Right atrium auricular region (tissue), 2 donors: ENCODE data around the gene PTGES2. TPM values are rescaled to one million over a fixed set of nuclear protein-coding genes. Genes with fewer than 3 reads are reported as not detected.

Experiments
- DNase-seq: peaks from one replicate; pipeline ENCODE4 v3.0.0-alpha.2; 2019; ENCODE audit warnings: low spot score
- H3K27ac ChIP-seq, 2 donors: fragments of 200-600 bp; sonication (generic); 1 replicate in 1 of 2; 2 replicates in 1 of 2; pipeline ENCODE4 v1.5.1; 2016 to 2019
- H3K27me3 ChIP-seq, 2 donors: fragments of 200-600 bp; sonication (generic); one replicate each; pipeline versions ENCODE4 v1.5.1 to v1.6.0; 2017 to 2019
- H3K36me3 ChIP-seq: fragments of 200-600 bp; sonication (generic); one replicate; pipeline ENCODE4 v1.5.1; 2016
- H3K4me1 ChIP-seq, 2 donors: fragments of 200-600 bp; sonication (generic); one replicate each; pipeline versions ENCODE4 v1.5.1 to v1.6.0; 2017 to 2019
- H3K4me3 ChIP-seq, 2 donors: fragments of 200-600 bp; sonication (generic); 1 replicate in 1 of 2; 2 replicates in 1 of 2; pipeline ENCODE4 v1.5.1; 2017 to 2019; ENCODE audit warnings: mild to moderate bottlenecking in 1 of 2, moderate library complexity in 1 of 2
- H3K9me3 ChIP-seq, 2 donors: fragments of 200-600 bp; sonication (generic); one replicate each; pipeline ENCODE4 v1.5.1; 2019
- total RNA-seq, 2 donors: library from RNA; depleted of rRNA; stranded (reverse); fragments of >200 nt; gene quantifications; one replicate each; pipeline ENCODE4 v1.1.0, GENCODE V29; 2016
- TF ChIP-seq, protein P1 (sequence below), 2 donors: fragments of 200-600 bp; sonication (generic); IDR thresholded peaks; one replicate each; pipeline ENCODE4 v1.5.1; 2019; ENCODE audit warnings: antibody characterized with exemption in 2 of 2

PTGES2 gene
- total RNA-seq, 2 donors from 2014 or later: 114 to 118 TPM

DNA sequence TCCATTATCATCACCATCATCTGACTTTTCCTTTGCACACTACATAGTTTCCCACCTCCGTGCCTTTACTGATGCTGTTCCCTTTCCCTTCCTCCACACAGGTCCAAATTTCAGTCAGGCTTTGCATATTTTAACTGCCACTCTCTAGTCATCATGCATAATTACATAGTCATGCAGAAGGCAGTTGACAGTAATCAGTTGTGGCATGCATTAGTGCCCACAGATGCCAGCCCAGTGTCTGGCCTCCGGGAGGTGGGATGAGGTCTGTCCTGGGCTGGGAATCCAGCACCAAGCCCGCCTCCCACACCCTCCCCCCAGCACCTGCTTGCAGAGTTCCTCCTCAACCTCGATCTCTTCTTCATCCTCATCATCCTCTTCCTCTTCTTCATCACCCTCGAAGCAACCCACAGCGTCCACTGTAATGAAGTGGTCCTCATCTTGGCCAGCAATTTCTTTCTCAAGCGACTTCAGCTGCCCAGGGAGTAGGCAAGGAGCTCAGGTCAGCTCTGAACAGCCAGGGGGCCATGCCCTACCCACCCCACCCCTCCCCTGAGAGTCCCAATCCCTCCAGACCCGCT is 41.3 kb upstream of the PTGES2 start:
- Histone ChIP-seq H3K4me3 (no peak overlapping the region), H3K9me3 (no peaks in the 10 kb centered on the region), H3K27ac (no peak overlapping the region), H3K36me3 (peaks cover 55% of the 10 kb centered on the region), H3K27me3 (no peaks in the 10 kb centered on the region), H3K4me1 (no peaks in the 10 kb centered on the region)
- TF ChIP-seq, protein P1, sequence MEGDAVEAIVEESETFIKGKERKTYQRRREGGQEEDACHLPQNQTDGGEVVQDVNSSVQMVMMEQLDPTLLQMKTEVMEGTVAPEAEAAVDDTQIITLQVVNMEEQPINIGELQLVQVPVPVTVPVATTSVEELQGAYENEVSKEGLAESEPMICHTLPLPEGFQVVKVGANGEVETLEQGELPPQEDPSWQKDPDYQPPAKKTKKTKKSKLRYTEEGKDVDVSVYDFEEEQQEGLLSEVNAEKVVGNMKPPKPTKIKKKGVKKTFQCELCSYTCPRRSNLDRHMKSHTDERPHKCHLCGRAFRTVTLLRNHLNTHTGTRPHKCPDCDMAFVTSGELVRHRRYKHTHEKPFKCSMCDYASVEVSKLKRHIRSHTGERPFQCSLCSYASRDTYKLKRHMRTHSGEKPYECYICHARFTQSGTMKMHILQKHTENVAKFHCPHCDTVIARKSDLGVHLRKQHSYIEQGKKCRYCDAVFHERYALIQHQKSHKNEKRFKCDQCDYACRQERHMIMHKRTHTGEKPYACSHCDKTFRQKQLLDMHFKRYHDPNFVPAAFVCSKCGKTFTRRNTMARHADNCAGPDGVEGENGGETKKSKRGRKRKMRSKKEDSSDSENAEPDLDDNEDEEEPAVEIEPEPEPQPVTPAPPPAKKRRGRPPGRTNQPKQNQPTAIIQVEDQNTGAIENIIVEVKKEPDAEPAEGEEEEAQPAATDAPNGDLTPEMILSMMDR (IDR thresholded peaks at IDR 0.05): no peak
- DNase-seq: no peak

DNA sequence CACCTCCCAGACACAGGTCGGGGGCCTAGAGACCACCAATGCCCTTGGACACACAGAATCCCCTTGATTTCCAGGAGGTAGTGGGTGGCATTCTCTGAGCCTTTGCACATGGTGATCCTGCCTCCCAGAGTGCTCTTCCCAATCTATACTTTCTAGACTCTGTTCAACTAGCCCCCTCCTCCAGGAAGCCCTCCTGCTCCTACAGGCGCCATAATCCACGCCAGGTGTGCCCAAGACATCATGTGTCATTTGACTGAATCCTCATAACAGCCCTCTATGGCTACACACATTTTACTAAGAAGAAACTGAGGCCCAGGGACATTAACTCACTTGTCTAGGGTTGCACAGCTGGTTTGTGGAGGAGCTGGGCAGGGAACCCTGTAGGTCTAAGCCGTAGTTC is 39.7 kb upstream of the PTGES2 start:
- Histone ChIP-seq H3K9me3 (no peaks in the 10 kb centered on the region), H3K27ac (no peak overlapping the region), H3K27me3 (no peaks in the 10 kb centered on the region), H3K4me3 (no peak overlapping the region), H3K36me3 (peaks cover 61% of the 10 kb centered on the region), H3K4me1 (peaks cover 0 to 4% of the 10 kb centered on the region in 2 donors)
- TF ChIP-seq, protein P1 (IDR thresholded peaks at IDR 0.05): no peak
- DNase-seq: no peak

DNA sequence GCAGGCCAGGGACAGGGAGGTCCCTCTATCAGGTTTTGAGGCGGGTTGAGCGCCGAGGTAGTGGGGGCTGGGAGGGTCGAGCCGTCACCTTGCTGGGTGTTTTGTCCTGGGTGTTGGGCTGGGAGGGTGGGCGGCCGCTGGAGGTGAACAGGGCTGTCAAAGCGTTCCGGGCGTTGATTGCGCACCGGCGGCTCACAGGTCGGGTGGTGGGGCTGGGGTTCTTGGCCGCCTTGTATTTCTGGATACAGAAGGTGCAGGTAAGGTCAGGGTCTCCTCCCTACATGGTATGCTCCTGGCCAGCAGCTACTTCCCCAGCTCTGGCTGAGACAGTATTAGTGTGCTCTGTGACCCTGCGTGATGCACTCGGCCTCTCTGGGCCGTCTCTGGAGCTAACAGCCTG is 38.6 kb upstream of the PTGES2 start:
- H3K4me1 ChIP-seq: peaks cover 0 to 15% of the 10 kb centered on the region in 2 donors
- no peak for DNase-seq
- no peak overlapping the region for H3K4me3 ChIP-seq
- TF ChIP-seq, protein P1 (IDR thresholded peaks at IDR 0.05): no peak
- H3K36me3 ChIP-seq: peaks cover 61% of the 10 kb centered on the region
- no peaks in the 10 kb centered on the region for H3K9me3 ChIP-seq
- no peaks in the 10 kb centered on the region for H3K27me3 ChIP-seq
- H3K27ac ChIP-seq: no peak overlapping the region

DNA sequence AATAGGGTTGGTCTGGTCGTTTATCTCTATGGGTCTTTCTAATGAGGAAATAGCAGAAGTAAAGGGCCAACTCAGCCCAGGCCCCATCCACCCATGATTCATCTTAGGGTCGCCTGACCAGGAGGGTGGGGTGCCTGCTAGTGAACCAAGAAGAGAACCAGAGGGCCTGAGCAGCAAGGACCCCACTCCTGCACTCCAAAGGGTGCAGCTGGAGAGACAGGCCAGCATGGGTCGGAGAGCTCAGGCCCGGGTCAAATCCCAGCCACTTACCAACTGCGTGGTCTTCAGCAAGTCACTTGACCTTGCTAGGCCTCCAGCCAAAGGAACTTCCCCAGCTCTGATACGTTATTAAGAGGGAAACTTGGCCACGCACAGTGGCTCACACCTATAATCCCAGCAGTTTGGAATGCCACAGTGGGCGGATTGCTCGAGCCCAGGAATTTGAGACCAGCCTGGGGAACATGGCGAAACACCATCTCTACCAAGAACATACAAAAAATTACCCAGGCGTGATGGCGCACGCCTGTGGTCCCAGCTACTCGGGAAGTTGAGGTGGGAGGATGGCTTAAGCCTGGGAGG is 36.9 kb upstream of the PTGES2 start:
- H3K36me3 ChIP-seq: peaks cover 54% of the 10 kb centered on the region
- TF ChIP-seq, protein P1 (IDR thresholded peaks at IDR 0.05): no peak
- H3K27ac ChIP-seq: no peak overlapping the region
- H3K4me1 ChIP-seq: peaks cover 0 to 26% of the 10 kb centered on the region in 2 donors
- H3K9me3 ChIP-seq: no peaks in the 10 kb centered on the region
- DNase-seq: no peak
- H3K4me3 ChIP-seq: no peak overlapping the region
- no peaks in the 10 kb centered on the region for H3K27me3 ChIP-seq

DNA sequence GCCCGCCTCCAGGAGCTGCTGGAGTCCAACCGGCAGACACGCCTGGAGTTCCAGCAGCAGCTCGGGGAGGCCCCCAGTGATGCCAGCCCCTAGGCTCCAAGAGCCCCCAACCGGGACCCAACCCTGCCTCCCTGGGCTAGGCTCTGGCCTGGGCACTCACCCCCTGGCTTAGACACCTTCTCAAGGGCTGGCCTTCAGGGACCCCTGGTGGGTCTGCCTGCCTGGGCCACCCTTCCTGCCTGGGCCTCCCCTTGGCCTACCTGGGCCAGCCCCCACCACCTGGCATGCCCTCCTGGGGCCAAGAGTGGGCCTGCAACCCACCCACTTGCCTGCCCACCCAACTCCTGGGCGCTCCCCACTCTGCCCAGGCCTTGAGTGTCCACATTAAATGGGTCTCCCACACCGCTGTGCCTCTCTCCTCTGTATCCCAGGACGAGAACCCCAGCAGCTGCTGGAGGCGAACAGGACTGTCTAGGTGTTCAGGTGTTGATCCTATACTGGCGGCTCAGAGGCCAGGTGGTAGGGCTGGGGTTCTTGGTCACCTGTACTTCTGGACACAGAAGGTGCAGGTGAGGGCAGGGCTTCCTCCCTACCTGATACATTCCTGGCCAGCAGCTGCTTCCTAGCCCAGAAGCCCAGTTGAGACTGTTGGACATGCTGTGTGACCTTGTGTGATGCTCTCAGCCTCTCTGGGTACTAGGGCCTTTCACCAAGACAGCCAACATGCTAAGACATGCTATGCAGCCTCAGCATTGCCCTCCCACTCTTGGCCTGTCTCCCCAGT is 36.2 kb upstream of the PTGES2 start:
- Histone ChIP-seq H3K4me1 (peaks cover 0 to 29% of the 10 kb centered on the region in 2 donors), H3K9me3 (no peaks in the 10 kb centered on the region), H3K27ac (no peak overlapping the region), H3K27me3 (no peaks in the 10 kb centered on the region), H3K4me3 (no peak overlapping the region), H3K36me3 (peaks cover 47% of the 10 kb centered on the region)
- TF ChIP-seq, protein P1 (IDR thresholded peaks at IDR 0.05): no peak
- DNase-seq: no peak
